GM23338 (cell line): ENCODE results near the gene GFRA4. TPM values are rescaled to one million over a fixed set of nuclear protein-coding genes. Genes with fewer than 3 reads are reported as not detected.

Experiments
- ATAC-seq: fragments of 200-7000 bp; cut with Tn5 transposase; 3 replicates; pipeline ENCODE4 v1.9.1; 2020
- DNase-seq: peaks from one replicate; pipeline ENCODE4 v3.0.0-alpha.2; 2015; ENCODE audit warnings: low spot score
- H2AFZ ChIP-seq: fragments of 200-600 bp; sonication (generic); 2 replicates; pipeline ENCODE4 v1.8.0; 2016; ENCODE audit warnings: antibody characterized with exemption, mild to moderate bottlenecking, moderate library complexity
- H3F3A ChIP-seq: fragments of 200-600 bp; sonication (generic); replicated peaks from 2 replicates; pipeline ENCODE4 v1.8.0; 2017; ENCODE audit warnings: antibody characterized with exemption, mixed run types, low read depth
- H3K27ac ChIP-seq: fragments of 200-600 bp; sonication (generic); 2 replicates; pipeline ENCODE4 v1.6.1; 2016; ENCODE audit warnings: low read depth
- H3K27me3 ChIP-seq: fragments of 200-600 bp; sonication (generic); 2 replicates; pipeline ENCODE4 v1.8.0; 2016; ENCODE audit warnings: mild to moderate bottlenecking, mixed run types, moderate library complexity; ENCODE audit not compliant: insufficient read depth
- H3K36me3 ChIP-seq: fragments of 200-600 bp; sonication (generic); 2 replicates; pipeline ENCODE4 v1.8.0; 2016; ENCODE audit warnings: mild to moderate bottlenecking; ENCODE audit not compliant: insufficient read depth
- H3K4me1 ChIP-seq: fragments of 200-600 bp; sonication (generic); 2 replicates; pipeline ENCODE4 v1.8.0; 2016; ENCODE audit warnings: mild to moderate bottlenecking, moderate library complexity; ENCODE audit not compliant: insufficient read depth
- H3K4me2 ChIP-seq: fragments of 200-600 bp; sonication (generic); 2 replicates; pipeline ENCODE4 v1.7.1; 2017; ENCODE audit warnings: mixed run types
- H3K4me3 ChIP-seq: fragments of 200-600 bp; sonication (generic); 2 replicates; pipeline ENCODE4 v1.6.1; 2016; ENCODE audit warnings: mixed run types
- H3K79me2 ChIP-seq: fragments of 200-600 bp; sonication (generic); replicated peaks from 2 replicates; pipeline ENCODE4 v1.8.0; 2017; ENCODE audit warnings: mild to moderate bottlenecking; ENCODE audit not compliant: insufficient read depth
- H3K9me2 ChIP-seq: fragments of 200-600 bp; sonication (generic); 2 replicates; pipeline ENCODE4 v1.8.0; 2017; ENCODE audit not compliant: insufficient read depth
- H4K20me1 ChIP-seq: fragments of 200-600 bp; sonication (generic); replicated peaks from 2 replicates; pipeline ENCODE4 v1.8.0; 2017; ENCODE audit warnings: mild to moderate bottlenecking; ENCODE audit not compliant: insufficient read depth
- H3K27ac Mint-ChIP-seq: 2 replicates; pipeline ENCODE4 v1.8.0; 2020; ENCODE audit warnings: inconsistent platforms, mild to moderate bottlenecking, moderate library complexity, mixed read lengths
- H3K27me3 Mint-ChIP-seq: 3 replicates; pipeline ENCODE4 v1.8.0; 2022; ENCODE audit warnings: low read depth, mild to moderate bottlenecking, moderate library complexity, mixed read lengths, inconsistent platforms; ENCODE audit not compliant: insufficient read depth, poor library complexity
- H3K36me3 Mint-ChIP-seq: 3 replicates; pipeline ENCODE4 v1.8.0; 2021; ENCODE audit warnings: low read depth, mild to moderate bottlenecking, inconsistent platforms, moderate library complexity, mixed read lengths
- H3K4me1 Mint-ChIP-seq: 3 replicates; pipeline ENCODE4 v1.8.0; 2020; ENCODE audit warnings: mild to moderate bottlenecking, inconsistent platforms, mixed read lengths
- H3K4me3 Mint-ChIP-seq: 3 replicates; pipeline ENCODE4 v1.8.0; 2021; ENCODE audit warnings: moderate library complexity, mild to moderate bottlenecking, inconsistent platforms, mixed read lengths
- H3K9me3 Mint-ChIP-seq: 3 replicates; pipeline ENCODE4 v1.8.0; 2020; ENCODE audit warnings: moderate library complexity, mild to moderate bottlenecking, inconsistent platforms, mixed read lengths
- CREB1 ChIP-seq: fragments of 250-450 bp; sonication (Bioruptor Pico); IDR thresholded peaks from 2 replicates; pipeline ENCODE4 v1.5.0; 2020; ENCODE audit warnings: low read depth, mild to moderate bottlenecking, moderate library complexity
- EZH2 ChIP-seq: fragments of 200-600 bp; sonication (generic); IDR thresholded peaks from one replicate; pipeline ENCODE4 v1.8.0; 2017; ENCODE audit warnings: antibody characterized with exemption, mild to moderate bottlenecking, low read depth; ENCODE audit not compliant: unreplicated experiment
- EZH2phosphoT487 ChIP-seq: fragments of 200-600 bp; sonication (generic); IDR thresholded peaks from one replicate; pipeline ENCODE4 v1.8.1; 2018; ENCODE audit warnings: antibody characterized with exemption; ENCODE audit not compliant: unreplicated experiment
- JUNB ChIP-seq: IDR thresholded peaks from one replicate; pipeline ENCODE4 v1.6.1; 2016; ENCODE audit warnings: antibody characterized with exemption; ENCODE audit not compliant: unreplicated experiment
- NANOG ChIP-seq: IDR thresholded peaks from 2 replicates; pipeline ENCODE4 v1.6.1; 2016; ENCODE audit warnings: antibody characterized with exemption, borderline replicate concordance
- POLR2AphosphoS5 ChIP-seq: IDR thresholded peaks from 2 replicates; pipeline ENCODE4 v1.6.1; 2016; ENCODE audit warnings: antibody characterized with exemption, low read depth
- STAT1 ChIP-seq: IDR thresholded peaks from one replicate; pipeline ENCODE4 v1.6.1; 2016; ENCODE audit warnings: antibody characterized with exemption; ENCODE audit not compliant: unreplicated experiment
- ZNF114 ChIP-seq: fragments of 250-450 bp; sonication (Bioruptor Pico); IDR thresholded peaks from 2 replicates; pipeline ENCODE4 v1.5.0; 2020; ENCODE audit warnings: mild to moderate bottlenecking, moderate library complexity
- ZNF331 ChIP-seq: fragments of 250-450 bp; sonication (Bioruptor Pico); IDR thresholded peaks from 2 replicates; pipeline ENCODE4 v1.5.0; 2020; ENCODE audit warnings: low read depth, mild to moderate bottlenecking, moderate library complexity
- polyA plus RNA-seq: library from polyadenylated mRNA; unstranded; fragments of >200 nt; fragmentation: Nextera tagmentation; extraction: Ambion mirVana; gene quantifications from 2 replicates; pipeline ENCODE4 v1.2.1, GENCODE V29; 2016
- total RNA-seq: library from RNA; depleted of rRNA; stranded (reverse); fragments of >200 nt; shearing (Covaris generic); gene quantifications from 2 replicates; pipeline ENCODE4 v1.2.3, GENCODE V29; 2014
- TF ChIP-seq, protein P1 (sequence below): fragments of 250-450 bp; sonication (Bioruptor Pico); IDR thresholded peaks from 2 replicates; pipeline ENCODE4 v1.5.0; 2020; ENCODE audit warnings: mild to moderate bottlenecking, moderate library complexity
- TF ChIP-seq, protein P2 (sequence below): IDR thresholded peaks from 2 replicates; pipeline ENCODE4 v1.6.1; 2016; ENCODE audit warnings: antibody characterized with exemption
- TF ChIP-seq, protein P3 (sequence below), 2 experiments: fragments of 200-600 bp in 1 of 2; sonication (generic) in 1 of 2; conservative IDR thresholded peaks; 2 replicates each; pipeline versions ENCODE4 v1.5.1 to v1.6.1; 2016 to 2017; ENCODE audit warnings: antibody characterized with exemption in 2 of 2, low read depth in 2 of 2, mild to moderate bottlenecking in 2 of 2, moderate library complexity in 1 of 2
- TF ChIP-seq, protein P4 (sequence below): IDR thresholded peaks from one replicate; pipeline ENCODE4 v1.6.1; 2018; ENCODE audit warnings: antibody characterized with exemption; ENCODE audit not compliant: unreplicated experiment

Gene GFRA4
- total and polyA plus RNA-seq, 2 experiments from 2014 or later: not detected

DNA sequence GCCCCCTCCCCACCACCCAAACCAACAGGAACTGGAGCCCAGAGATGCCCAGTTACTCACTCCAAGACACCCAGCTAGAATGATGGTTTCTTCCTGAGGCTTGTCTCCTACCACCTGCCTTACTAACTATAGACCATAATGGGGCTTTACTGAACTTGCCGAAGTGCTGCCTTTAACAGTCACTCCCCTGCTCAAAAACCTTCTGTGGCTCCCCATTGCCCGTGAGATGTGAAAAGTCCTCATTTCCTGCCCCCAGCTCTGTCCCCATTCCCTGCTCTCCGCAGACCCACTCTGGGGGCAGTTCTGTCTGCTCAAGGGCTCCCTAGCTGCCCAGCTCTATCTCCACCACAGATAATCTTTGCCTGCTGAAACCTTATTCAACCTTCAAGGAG, 44.3 kb upstream of the GFRA4 start:
- peaks cover 5% of the 10 kb centered on the region for H3K27me3 Mint-ChIP-seq
- TF ChIP-seq CREB1 (no peak), NANOG (no peak), EZH2phosphoT487 (no peak), ZNF114 (CRISPR knock-in tag) (no peak), EZH2 (no peak), ZNF331 (no peak), POLR2AphosphoS5 (no peak), STAT1 (no peak), JUNB (no peak)
- TF ChIP-seq, protein P1, sequence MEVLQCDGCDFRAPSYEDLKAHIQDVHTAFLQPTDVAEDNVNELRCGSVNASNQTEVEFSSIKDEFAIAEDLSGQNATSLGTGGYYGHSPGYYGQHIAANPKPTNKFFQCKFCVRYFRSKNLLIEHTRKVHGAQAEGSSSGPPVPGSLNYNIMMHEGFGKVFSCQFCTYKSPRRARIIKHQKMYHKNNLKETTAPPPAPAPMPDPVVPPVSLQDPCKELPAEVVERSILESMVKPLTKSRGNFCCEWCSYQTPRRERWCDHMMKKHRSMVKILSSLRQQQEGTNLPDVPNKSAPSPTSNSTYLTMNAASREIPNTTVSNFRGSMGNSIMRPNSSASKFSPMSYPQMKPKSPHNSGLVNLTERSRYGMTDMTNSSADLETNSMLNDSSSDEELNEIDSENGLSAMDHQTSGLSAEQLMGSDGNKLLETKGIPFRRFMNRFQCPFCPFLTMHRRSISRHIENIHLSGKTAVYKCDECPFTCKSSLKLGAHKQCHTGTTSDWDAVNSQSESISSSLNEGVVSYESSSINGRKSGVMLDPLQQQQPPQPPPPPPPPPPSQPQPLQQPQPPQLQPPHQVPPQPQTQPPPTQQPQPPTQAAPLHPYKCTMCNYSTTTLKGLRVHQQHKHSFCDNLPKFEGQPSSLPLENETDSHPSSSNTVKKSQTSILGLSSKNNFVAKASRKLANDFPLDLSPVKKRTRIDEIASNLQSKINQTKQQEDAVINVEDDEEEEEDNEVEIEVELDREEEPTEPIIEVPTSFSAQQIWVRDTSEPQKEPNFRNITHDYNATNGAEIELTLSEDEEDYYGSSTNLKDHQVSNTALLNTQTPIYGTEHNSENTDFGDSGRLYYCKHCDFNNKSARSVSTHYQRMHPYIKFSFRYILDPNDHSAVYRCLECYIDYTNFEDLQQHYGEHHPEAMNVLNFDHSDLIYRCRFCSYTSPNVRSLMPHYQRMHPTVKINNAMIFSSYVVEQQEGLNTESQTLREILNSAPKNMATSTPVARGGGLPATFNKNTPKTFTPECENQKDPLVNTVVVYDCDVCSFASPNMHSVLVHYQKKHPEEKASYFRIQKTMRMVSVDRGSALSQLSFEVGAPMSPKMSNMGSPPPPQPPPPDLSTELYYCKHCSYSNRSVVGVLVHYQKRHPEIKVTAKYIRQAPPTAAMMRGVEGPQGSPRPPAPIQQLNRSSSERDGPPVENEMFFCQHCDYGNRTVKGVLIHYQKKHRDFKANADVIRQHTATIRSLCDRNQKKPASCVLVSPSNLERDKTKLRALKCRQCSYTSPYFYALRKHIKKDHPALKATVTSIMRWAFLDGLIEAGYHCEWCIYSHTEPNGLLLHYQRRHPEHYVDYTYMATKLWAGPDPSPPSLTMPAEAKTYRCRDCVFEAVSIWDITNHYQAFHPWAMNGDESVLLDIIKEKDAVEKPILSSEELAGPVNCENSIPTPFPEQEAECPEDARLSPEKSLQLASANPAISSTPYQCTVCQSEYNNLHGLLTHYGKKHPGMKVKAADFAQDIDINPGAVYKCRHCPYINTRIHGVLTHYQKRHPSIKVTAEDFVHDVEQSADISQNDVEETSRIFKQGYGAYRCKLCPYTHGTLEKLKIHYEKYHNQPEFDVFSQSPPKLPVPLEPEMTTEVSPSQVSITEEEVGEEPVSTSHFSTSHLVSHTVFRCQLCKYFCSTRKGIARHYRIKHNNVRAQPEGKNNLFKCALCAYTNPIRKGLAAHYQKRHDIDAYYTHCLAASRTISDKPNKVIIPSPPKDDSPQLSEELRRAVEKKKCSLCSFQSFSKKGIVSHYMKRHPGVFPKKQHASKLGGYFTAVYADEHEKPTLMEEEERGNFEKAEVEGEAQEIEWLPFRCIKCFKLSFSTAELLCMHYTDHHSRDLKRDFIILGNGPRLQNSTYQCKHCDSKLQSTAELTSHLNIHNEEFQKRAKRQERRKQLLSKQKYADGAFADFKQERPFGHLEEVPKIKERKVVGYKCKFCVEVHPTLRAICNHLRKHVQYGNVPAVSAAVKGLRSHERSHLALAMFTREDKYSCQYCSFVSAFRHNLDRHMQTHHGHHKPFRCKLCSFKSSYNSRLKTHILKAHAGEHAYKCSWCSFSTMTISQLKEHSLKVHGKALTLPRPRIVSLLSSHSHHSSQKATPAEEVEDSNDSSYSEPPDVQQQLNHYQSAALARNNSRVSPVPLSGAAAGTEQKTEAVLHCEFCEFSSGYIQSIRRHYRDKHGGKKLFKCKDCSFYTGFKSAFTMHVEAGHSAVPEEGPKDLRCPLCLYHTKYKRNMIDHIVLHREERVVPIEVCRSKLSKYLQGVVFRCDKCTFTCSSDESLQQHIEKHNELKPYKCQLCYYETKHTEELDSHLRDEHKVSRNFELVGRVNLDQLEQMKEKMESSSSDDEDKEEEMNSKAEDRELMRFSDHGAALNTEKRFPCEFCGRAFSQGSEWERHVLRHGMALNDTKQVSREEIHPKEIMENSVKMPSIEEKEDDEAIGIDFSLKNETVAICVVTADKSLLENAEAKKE (CRISPR knock-in tag): no peak
- TF ChIP-seq, protein P2, sequence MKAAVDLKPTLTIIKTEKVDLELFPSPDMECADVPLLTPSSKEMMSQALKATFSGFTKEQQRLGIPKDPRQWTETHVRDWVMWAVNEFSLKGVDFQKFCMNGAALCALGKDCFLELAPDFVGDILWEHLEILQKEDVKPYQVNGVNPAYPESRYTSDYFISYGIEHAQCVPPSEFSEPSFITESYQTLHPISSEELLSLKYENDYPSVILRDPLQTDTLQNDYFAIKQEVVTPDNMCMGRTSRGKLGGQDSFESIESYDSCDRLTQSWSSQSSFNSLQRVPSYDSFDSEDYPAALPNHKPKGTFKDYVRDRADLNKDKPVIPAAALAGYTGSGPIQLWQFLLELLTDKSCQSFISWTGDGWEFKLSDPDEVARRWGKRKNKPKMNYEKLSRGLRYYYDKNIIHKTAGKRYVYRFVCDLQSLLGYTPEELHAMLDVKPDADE: no peak
- TF ChIP-seq, protein P3, sequence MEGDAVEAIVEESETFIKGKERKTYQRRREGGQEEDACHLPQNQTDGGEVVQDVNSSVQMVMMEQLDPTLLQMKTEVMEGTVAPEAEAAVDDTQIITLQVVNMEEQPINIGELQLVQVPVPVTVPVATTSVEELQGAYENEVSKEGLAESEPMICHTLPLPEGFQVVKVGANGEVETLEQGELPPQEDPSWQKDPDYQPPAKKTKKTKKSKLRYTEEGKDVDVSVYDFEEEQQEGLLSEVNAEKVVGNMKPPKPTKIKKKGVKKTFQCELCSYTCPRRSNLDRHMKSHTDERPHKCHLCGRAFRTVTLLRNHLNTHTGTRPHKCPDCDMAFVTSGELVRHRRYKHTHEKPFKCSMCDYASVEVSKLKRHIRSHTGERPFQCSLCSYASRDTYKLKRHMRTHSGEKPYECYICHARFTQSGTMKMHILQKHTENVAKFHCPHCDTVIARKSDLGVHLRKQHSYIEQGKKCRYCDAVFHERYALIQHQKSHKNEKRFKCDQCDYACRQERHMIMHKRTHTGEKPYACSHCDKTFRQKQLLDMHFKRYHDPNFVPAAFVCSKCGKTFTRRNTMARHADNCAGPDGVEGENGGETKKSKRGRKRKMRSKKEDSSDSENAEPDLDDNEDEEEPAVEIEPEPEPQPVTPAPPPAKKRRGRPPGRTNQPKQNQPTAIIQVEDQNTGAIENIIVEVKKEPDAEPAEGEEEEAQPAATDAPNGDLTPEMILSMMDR (conservative IDR thresholded peaks at IDR 0.05; ENCODE audit: low read depth in 2 of 2): no peak
- TF ChIP-seq, protein P4, sequence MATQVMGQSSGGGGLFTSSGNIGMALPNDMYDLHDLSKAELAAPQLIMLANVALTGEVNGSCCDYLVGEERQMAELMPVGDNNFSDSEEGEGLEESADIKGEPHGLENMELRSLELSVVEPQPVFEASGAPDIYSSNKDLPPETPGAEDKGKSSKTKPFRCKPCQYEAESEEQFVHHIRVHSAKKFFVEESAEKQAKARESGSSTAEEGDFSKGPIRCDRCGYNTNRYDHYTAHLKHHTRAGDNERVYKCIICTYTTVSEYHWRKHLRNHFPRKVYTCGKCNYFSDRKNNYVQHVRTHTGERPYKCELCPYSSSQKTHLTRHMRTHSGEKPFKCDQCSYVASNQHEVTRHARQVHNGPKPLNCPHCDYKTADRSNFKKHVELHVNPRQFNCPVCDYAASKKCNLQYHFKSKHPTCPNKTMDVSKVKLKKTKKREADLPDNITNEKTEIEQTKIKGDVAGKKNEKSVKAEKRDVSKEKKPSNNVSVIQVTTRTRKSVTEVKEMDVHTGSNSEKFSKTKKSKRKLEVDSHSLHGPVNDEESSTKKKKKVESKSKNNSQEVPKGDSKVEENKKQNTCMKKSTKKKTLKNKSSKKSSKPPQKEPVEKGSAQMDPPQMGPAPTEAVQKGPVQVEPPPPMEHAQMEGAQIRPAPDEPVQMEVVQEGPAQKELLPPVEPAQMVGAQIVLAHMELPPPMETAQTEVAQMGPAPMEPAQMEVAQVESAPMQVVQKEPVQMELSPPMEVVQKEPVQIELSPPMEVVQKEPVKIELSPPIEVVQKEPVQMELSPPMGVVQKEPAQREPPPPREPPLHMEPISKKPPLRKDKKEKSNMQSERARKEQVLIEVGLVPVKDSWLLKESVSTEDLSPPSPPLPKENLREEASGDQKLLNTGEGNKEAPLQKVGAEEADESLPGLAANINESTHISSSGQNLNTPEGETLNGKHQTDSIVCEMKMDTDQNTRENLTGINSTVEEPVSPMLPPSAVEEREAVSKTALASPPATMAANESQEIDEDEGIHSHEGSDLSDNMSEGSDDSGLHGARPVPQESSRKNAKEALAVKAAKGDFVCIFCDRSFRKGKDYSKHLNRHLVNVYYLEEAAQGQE: no peak
- H3K4me1 ChIP-seq: no peaks in the 10 kb centered on the region
- no peak overlapping the region for H3K4me3 ChIP-seq
- DNase-seq: no peak
- no peak overlapping the region for H3K4me2 ChIP-seq
- no peak overlapping the region for H3K27ac Mint-ChIP-seq
- no peaks in the 10 kb centered on the region for H3K79me2 ChIP-seq
- no peak for ATAC-seq
- H4K20me1 ChIP-seq: no peaks in the 10 kb centered on the region
- H3K27ac ChIP-seq: no peak overlapping the region
- H3K36me3 Mint-ChIP-seq: no peaks in the 10 kb centered on the region
- H2AFZ ChIP-seq: no peak overlapping the region
- no peaks in the 10 kb centered on the region for H3K27me3 ChIP-seq
- no peaks in the 10 kb centered on the region for H3K36me3 ChIP-seq
- H3K9me3 Mint-ChIP-seq: no peaks in the 10 kb centered on the region
- no peak overlapping the region for H3K4me3 Mint-ChIP-seq
- no peaks in the 10 kb centered on the region for H3K9me2 ChIP-seq
- H3K4me1 Mint-ChIP-seq: no peaks in the 10 kb centered on the region
- H3F3A ChIP-seq: no peaks in the 10 kb centered on the region
